GM18951 (cell line): ENCODE data around the gene TPCN2.

Experiments
- POLR2A ChIP-seq: IDR thresholded peaks from 4 replicates; pipeline ENCODE4 v1.6.1; 2011; ENCODE audit warnings: mild to moderate bottlenecking; ENCODE audit not compliant: insufficient read length, insufficient read depth; ENCODE audit errors: extremely low read depth
- in situ Hi-C: fragments of 300-500 bp; cut with MboI; formaldehyde crosslinking; loops from one replicate; pipeline ENCODE4 v1.12.0; 2022; ENCODE audit warnings: low sequenced_read_pairs, mixed read lengths, inconsistent platforms; ENCODE audit not compliant: unreplicated experiment

The TPCN2 gene

DNA sequence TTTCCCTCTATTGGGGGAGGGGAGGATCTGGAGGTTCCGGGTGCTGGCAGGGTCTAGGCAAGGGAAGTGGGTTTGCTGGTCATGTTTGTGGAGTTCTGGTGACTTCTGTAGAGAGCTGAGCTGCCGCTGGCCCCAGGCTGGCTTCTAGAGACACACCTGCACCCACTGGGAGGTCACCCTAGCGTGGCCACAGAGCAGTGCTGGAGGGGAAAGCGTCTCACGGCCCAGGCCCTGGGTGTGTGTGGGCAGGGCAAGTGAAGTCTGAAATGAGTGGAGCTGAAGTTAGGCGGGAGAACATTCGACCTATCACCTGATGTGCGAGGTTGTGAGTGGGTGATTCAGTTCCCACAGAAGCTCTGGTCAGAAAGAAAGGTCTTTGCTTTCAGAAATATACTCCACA, 134.9 kb downstream of the TPCN2 start:
- in situ Hi-C loops: no loop called here
- no peak for TF ChIP-seq POLR2A
